ENCODE results near the gene NRDC.
A peak's percentile ranks its signal among the peaks of the same experiment; 100 is the strongest.

The NRDC gene

DNA sequence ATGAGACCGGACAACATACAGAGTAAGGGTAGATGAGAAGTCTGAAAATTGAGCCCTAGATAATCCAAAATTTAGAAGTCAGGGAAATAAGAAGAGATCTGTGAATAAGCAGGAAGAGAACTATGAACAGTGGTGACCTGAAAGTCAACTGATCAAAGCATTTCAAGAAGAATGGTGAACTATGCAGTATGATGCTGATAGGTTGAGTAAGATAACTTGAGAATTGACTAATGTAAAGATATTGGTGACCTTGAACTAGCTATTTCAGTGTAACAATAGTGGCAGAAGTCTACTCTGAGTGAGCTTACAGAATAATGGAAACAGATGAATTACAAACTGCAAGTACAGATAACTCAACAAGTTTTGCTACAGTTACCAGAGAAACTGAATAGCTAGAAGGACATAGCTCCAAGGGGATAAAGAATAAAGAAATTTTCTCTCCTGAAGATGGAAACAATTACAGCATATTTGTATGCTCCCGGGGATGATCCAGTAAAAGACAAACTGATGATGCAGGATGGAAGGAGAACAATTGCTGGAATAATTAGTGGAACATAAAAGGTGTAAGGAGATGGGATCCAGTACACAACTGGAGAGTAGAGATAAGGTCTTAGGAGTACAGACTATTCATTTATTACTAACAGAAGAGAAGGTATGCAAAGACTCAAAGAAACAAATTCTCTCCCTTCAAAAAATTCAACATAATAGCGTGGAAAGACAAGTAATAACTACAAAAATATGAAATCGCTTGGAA lies 10.9 kb downstream of the NRDC start:
- Histone ChIP-seq H3K27ac (ENCODE audit: low read depth, low read length) (no peak overlapping the region), H3K4me3 (ENCODE audit: low read length) (no peak overlapping the region), H3K27me3 (ENCODE audit: control insufficient read depth, low read length) (no peaks in the 10 kb centered on the region), H3K4me2 (ENCODE audit: low read length) (no peak overlapping the region), H3K4me1 (ENCODE audit: control insufficient read depth, low read length) (peaks cover 16% of the 10 kb centered on the region), H3K9me3 (ENCODE audit: control insufficient read depth, insufficient read depth, low read length) (no peaks in the 10 kb centered on the region), H3F3A (ENCODE audit: control insufficient read depth, insufficient read depth) (no peaks in the 10 kb centered on the region; the same call in none of the 2 replicates), H3K36me3 (ENCODE audit: control insufficient read depth, low read length) (peaks cover 4% of the 10 kb centered on the region), H4K20me1 (ENCODE audit: control insufficient read depth, insufficient read depth, low read depth, low read length) (peaks cover 12% of the 10 kb centered on the region; the same call in 1 of the 2 replicates), H3K79me2 (ENCODE audit: control insufficient read depth, low read length) (peaks cover 96% of the 10 kb centered on the region), H3K9me2 (replicated peaks; ENCODE audit: control insufficient read depth, low read length) (no peaks in the 10 kb centered on the region)
- no peak for TF ChIP-seq EZH2phosphoT487 (IDR thresholded peaks at IDR 0.05; ENCODE audit: borderline replicate concordance, low read length)
- TF ChIP-seq, protein P1, sequence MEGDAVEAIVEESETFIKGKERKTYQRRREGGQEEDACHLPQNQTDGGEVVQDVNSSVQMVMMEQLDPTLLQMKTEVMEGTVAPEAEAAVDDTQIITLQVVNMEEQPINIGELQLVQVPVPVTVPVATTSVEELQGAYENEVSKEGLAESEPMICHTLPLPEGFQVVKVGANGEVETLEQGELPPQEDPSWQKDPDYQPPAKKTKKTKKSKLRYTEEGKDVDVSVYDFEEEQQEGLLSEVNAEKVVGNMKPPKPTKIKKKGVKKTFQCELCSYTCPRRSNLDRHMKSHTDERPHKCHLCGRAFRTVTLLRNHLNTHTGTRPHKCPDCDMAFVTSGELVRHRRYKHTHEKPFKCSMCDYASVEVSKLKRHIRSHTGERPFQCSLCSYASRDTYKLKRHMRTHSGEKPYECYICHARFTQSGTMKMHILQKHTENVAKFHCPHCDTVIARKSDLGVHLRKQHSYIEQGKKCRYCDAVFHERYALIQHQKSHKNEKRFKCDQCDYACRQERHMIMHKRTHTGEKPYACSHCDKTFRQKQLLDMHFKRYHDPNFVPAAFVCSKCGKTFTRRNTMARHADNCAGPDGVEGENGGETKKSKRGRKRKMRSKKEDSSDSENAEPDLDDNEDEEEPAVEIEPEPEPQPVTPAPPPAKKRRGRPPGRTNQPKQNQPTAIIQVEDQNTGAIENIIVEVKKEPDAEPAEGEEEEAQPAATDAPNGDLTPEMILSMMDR (IDR thresholded peaks at IDR 0.05; ENCODE audit: low read depth, low read length, poor library complexity, severe bottlenecking) = no peak

DNA sequence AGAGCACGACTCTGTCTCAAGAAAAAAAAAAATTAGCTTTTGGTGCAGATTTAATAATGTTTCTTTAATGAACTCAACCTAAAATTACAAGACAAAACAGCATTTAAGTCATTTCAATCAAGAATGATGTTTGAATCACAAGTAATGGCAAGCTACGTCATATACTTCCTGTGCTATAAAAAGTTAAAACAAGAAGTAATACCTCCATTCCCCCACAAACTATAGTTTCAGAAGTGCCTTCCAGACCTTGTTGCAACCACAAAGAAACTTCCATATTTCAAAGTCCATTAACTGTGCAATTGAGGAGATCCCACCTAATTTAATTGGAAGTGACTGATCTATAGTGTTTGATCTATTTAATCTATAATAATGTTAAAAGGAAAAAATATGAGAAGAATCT lies 15.1 kb downstream of the NRDC start:
- Histone ChIP-seq H3K9me2 (replicated peaks; ENCODE audit: control insufficient read depth, low read length) (no peaks in the 10 kb centered on the region), H4K20me1 (ENCODE audit: control insufficient read depth, insufficient read depth, low read depth, low read length) (peaks cover 12% of the 10 kb centered on the region; the same call in 1 of the 2 replicates), H3K36me3 (ENCODE audit: control insufficient read depth, low read length) (peaks cover 10% of the 10 kb centered on the region), H3K27me3 (ENCODE audit: control insufficient read depth, low read length) (no peaks in the 10 kb centered on the region), H3K4me2 (ENCODE audit: low read length) (peak overlapping the region; percentile 64), H3K4me3 (ENCODE audit: low read length) (peak overlapping the region; percentile 42), H3K9me3 (ENCODE audit: control insufficient read depth, insufficient read depth, low read length) (no peaks in the 10 kb centered on the region), H3K4me1 (ENCODE audit: control insufficient read depth, low read length) (peaks cover 16% of the 10 kb centered on the region), H3K79me2 (ENCODE audit: control insufficient read depth, low read length) (peaks cover 88% of the 10 kb centered on the region), H3K27ac (ENCODE audit: low read depth, low read length) (peak overlapping the region; percentile 46), H3F3A (ENCODE audit: control insufficient read depth, insufficient read depth) (no peaks in the 10 kb centered on the region; the same call in none of the 2 replicates)
- TF ChIP-seq, protein P1 (IDR thresholded peaks at IDR 0.05; ENCODE audit: low read depth, low read length, poor library complexity, severe bottlenecking) = no peak
- TF ChIP-seq EZH2phosphoT487 (IDR thresholded peaks at IDR 0.05; ENCODE audit: borderline replicate concordance, low read length) = no peak

- no peak overlapping the region for H3K4me3 ChIP-seq (ENCODE audit: low read length)
- no peaks in the 10 kb centered on the region; the same call in none of the 2 replicates for H3F3A ChIP-seq (ENCODE audit: control insufficient read depth, insufficient read depth)
- H3K79me2 ChIP-seq (ENCODE audit: control insufficient read depth, low read length) = peaks cover 86% of the 10 kb centered on the region
- H3K4me2 ChIP-seq (ENCODE audit: low read length) = no peak overlapping the region
- TF ChIP-seq EZH2phosphoT487 (IDR thresholded peaks at IDR 0.05; ENCODE audit: borderline replicate concordance, low read length) = no peak
- TF ChIP-seq, protein P1 (IDR thresholded peaks at IDR 0.05; ENCODE audit: low read depth, low read length, poor library complexity, severe bottlenecking) = no peak
- peaks cover 12% of the 10 kb centered on the region for H4K20me1 ChIP-seq (ENCODE audit: control insufficient read depth, insufficient read depth, low read depth, low read length)
- no peaks in the 10 kb centered on the region for H3K27me3 ChIP-seq (ENCODE audit: control insufficient read depth, low read length)
- H3K9me2 ChIP-seq (replicated peaks; ENCODE audit: control insufficient read depth, low read length) = no peaks in the 10 kb centered on the region
- no peak overlapping the region for H3K27ac ChIP-seq (ENCODE audit: low read depth, low read length)
- peaks cover 12% of the 10 kb centered on the region for H3K36me3 ChIP-seq (ENCODE audit: control insufficient read depth, low read length)
- H3K4me1 ChIP-seq (ENCODE audit: control insufficient read depth, low read length) = peaks cover 16% of the 10 kb centered on the region
- H3K9me3 ChIP-seq (ENCODE audit: control insufficient read depth, insufficient read depth, low read length) = no peaks in the 10 kb centered on the region
Observed at GRCh38 chr1:51861669-51862068, 16.9 kb downstream of the NRDC start.

All from DOHH2 (cell line).